Effector memory CD4-positive, alpha-beta T cell (primary cell): Measurements from ENCODE around the gene AKAP5.

Experiments
- DNase-seq, 3 donors: peaks; one replicate each; pipeline ENCODE4 v3.0.0-alpha.2; 2020
- H3K27ac ChIP-seq: 2 replicates; pipeline ENCODE4 v1.7.0; 2013; ENCODE audit warnings: mild to moderate bottlenecking, low read length, moderate library complexity; ENCODE audit not compliant: insufficient read depth, poor library complexity, severe bottlenecking
- H3K27me3 ChIP-seq: replicated peaks from 2 replicates; pipeline ENCODE4 v1.7.0; 2013; ENCODE audit warnings: mild to moderate bottlenecking, low read length; ENCODE audit not compliant: insufficient read depth, control insufficient read depth, poor library complexity, severe bottlenecking
- H3K36me3 ChIP-seq: 2 replicates; pipeline ENCODE4 v1.7.0; 2013; ENCODE audit warnings: mild to moderate bottlenecking, low read length, moderate library complexity; ENCODE audit not compliant: control insufficient read depth, insufficient read depth
- H3K4me1 ChIP-seq: 2 replicates; pipeline ENCODE4 v1.7.0; 2013; ENCODE audit warnings: low read length, mild to moderate bottlenecking; ENCODE audit not compliant: control insufficient read depth, insufficient read depth, poor library complexity, severe bottlenecking
- H3K4me3 ChIP-seq: 2 replicates; pipeline ENCODE4 v1.7.0; 2013; ENCODE audit warnings: low read length, low read depth, mild to moderate bottlenecking; ENCODE audit not compliant: insufficient read depth, poor library complexity, severe bottlenecking
- H3K9me3 ChIP-seq: 2 replicates; pipeline ENCODE4 v1.7.0; 2013; ENCODE audit warnings: mild to moderate bottlenecking, low read length, moderate library complexity; ENCODE audit not compliant: control insufficient read depth

The AKAP5 gene

DNA sequence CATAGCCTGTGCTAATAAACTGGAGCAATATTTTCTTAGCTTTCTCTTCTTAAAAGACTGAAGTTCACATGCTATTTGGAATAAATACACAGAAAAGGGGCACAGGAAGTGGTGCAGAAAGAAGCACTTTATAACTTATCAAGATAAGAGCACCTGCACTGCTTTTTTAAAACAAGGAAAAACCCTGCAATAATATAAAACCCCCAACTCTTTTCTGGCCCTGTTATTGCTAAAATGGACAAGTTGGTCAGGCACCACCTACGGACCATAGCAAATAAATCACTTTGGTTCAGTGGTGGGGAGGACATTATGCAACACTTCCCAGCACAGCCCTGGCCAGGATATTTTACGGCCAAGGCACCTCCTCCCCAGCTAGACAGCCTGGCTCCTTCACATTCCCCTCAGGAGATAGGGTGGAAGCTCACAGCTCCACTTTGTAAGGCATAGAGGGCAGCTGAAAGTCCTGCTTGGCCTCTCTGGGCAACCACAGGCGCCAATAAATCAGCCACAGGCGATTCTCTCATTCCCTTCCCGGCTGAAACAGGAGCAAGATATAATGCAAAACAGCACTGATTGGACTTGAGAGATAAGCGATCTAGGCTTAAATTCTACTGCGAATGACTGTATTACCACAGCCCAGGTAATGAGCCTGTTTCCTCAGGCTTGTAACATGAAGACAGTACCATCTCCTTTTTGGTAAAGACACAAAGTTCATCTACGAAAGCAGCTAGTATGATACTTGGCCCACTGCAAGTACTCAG, 36.3 kb downstream of the AKAP5 start:
- Histone ChIP-seq H3K4me1 (peaks cover 42% of the 10 kb centered on the region), H3K9me3 (no peaks in the 10 kb centered on the region), H3K27me3 (no peaks in the 10 kb centered on the region), H3K4me3 (peak overlapping the region; percentile 79), H3K27ac (peak overlapping the region; percentile 100), H3K36me3 (no peaks in the 10 kb centered on the region)
- no peak for DNase-seq

DNA sequence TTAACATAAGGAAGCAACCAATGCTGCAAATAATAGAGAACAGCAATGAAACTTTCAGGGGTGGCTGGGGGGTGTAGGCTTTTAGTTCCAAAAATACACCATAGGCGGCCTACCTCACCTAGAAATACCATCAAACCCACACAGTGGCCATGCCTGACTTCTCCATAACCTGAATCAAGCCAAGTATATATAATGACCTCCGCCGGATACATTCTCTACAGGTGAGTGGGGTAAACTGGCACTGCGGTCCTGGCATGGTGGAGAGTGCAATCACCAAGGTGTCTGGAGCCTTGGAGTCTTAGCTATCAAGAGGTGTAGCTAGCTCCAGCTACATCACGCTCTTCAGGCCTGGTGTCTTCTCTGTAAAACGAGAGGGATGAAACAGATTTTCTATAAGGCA, 37.2 kb downstream of the AKAP5 start:
- Histone ChIP-seq H3K4me3 (peak overlapping the region; percentile 79), H3K36me3 (no peaks in the 10 kb centered on the region), H3K27me3 (no peaks in the 10 kb centered on the region), H3K27ac (peak overlapping the region; percentile 100), H3K9me3 (no peaks in the 10 kb centered on the region), H3K4me1 (peaks cover 42% of the 10 kb centered on the region)
- peak in 1 of 3 donors; percentile 2 for DNase-seq

DNA sequence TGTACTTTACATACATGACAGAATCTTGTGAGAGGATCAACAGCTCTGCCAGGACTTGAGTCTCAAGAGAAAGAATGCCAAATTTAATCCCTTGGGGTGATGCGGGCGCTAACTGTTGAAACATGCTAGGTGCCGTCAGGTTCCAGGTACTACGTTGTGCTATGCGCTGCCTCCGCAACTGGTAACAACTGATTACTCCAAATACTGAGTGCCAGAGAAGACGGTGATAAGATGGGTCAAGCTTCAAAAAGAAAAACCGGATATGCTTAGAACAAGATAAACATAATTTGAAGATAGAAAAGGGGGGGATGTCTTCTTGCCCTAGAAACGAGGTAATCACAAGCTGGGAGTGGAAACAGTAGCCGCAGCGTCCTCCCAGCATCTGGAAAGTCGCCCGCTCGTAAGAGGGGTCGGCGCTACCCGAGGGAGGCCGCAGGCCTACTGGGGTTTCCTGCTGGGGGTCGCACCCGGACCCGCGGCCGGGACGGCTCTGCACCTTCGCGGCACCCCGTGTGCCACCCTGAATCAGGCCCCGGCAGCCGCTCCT, 37.7 kb downstream of the AKAP5 start:
- peaks cover 44% of the 10 kb centered on the region for H3K4me1 ChIP-seq

DNA sequence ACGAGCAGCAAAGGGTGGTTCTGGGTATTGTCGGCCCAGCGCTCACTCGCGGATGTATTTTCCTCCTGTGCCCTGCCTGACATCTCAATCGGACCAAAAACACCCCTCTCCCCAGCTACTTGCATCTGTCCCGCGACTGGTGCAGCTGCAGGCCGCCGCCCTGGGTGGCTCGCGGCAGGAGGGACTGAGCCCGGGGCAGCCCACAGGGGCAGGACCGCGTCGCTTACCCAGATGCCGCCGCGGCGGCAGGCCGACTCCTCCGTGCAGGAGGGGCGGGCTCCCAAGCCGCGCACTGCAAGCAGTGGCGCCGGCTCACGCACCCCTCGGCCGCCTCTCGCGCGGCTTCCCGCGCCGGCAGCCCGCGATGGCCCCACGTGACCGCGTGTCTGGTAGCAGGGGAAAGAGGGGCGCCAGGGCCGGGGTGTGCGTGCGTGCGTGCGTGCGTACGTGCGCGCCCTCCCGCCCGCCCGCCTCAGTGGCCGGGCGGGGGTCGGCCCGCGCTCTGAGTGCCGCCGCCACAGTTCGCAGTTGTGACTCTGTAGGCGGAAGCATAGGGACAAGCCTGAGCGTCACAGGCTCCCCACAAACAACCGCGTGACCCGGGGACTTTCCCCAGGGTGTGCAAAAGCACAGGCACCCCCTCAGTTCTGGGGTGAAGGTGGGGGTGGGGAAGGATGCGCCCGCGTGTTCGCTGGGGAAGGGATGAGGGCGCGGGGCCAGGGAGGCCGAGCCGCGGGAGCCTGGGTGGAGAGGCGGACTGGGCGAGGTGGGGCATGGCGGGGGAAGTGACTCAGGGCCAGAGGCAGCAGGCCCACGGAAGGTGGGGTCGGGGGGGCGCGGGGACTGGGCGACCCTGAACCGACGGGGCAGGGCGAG, 38.4 kb downstream of the AKAP5 start, which contains the start of gene ZBTB25:
ZBTB25 (minus strand) TSS at position 405 of the 876 bp plus-strand sequence. CDS start 13,305 bp downstream, outside the sequence.
- no peaks in the 10 kb centered on the region for H3K9me3 ChIP-seq
- no peaks in the 10 kb centered on the region for H3K36me3 ChIP-seq
- H3K4me3 ChIP-seq, result peak within 1 kb of the TSS; percentile 79
- peak within 1 kb of the TSS; percentile 100 for H3K27ac ChIP-seq
- DNase-seq, result peak; percentile 99
- H3K4me1 ChIP-seq, result peaks cover 47% of the 10 kb centered on the region
- H3K27me3 ChIP-seq, result no peaks in the 10 kb centered on the region

More for the DNA sequence above, 37.7 kb downstream of the AKAP5 start:
- Histone ChIP-seq H3K9me3 (no peaks in the 10 kb centered on the region), H3K36me3 (no peaks in the 10 kb centered on the region), H3K27me3 (no peaks in the 10 kb centered on the region), H3K4me3 (peak overlapping the region; percentile 79), H3K27ac (peak overlapping the region; percentile 100)
- DNase-seq, result peak in 1 of 3 donors; percentile 2

DNA sequence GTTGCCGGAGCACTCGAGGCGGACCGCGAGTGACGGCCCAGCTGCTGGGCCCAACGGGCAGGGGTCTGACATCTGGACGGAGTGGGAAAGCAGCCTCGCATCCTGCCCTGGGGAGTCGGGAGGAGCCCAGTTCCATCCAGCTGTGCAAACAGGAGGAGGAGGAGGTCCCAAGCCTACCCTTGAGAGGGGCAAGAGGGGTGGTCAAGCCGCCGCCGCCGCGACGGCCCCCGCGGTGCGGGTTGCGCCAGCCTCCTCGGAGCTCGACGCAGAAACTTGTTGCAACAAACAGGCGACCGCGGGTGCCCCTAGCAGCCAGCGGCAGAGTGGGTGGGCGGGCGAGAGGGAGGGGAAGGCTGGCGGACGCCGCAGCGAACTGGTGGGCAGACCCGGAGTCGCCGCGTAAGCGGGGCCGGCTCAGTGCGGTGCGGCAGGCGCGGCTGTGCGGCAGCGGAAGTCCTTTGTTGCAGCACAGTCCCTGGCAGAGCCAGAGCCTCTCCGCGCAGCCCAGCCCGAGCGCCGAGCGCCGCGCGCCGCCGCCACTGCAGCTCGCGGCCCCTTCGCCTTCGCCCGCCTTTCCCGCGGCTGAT, 39.1 kb downstream of the AKAP5 start, which contains the start of gene ZBTB1:
ZBTB1 (plus strand) TSS at position 461 of the 587 bp plus-strand sequence. CDS start 16,735 bp downstream, outside the sequence.
- H3K9me3 ChIP-seq, result no peaks in the 10 kb centered on the region
- peaks cover 47% of the 10 kb centered on the region for H3K4me1 ChIP-seq
- H3K36me3 ChIP-seq, result no peaks in the 10 kb centered on the region
- peak; percentile 76 to 82 (median 77) for DNase-seq
- peak within 1 kb of the TSS; percentile 79 for H3K4me3 ChIP-seq
- peak within 1 kb of the TSS; percentile 100 for H3K27ac ChIP-seq
- no peaks in the 10 kb centered on the region for H3K27me3 ChIP-seq

DNA sequence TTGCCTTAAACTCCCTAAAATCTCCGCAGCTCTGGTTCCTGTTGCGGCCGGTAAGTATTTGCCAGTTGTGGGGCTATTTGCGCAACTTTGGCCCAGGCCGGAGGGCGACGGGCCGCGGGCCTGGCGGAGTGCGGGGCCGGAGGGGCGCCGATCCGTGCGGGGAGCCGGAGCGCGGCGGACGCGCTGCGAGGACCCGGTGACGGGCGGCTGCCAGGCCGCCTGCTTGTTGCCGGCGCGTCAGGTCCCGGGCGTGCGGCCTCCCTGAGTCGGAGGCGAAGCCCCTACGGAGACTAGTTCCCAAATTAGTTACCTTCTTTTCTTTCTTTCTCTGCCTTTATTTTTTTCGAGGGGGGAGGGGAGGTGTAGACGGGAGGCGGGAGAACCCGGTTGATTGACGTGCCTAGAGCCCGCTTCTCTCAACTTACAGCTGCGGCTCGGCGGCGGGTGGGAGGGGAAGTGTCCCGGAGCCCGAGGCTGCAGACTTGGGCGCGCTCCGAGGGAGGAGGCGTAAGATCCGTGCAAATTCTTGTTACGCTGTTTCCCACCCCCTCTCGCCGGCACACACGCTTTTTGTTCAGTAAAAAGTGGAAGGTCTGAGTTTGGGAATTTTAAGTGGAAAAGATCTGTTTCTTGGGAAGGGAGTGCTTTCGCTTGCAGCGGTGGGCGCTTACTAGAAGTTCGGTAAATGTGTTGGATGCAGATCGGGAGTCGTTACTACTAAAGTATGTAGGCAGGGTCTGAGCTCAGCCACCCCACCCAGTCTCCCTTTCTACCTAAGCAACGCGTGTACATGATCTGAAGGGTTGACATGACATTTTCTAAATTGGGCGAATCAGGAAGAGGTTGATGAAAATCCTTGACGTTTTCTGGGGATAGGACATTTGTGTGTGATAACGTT, 39.8 kb downstream of the AKAP5 start:
- Histone ChIP-seq H3K36me3 (no peaks in the 10 kb centered on the region), H3K27ac (peak overlapping the region; percentile 100), H3K4me3 (peak overlapping the region; percentile 69), H3K4me1 (peaks cover 42% of the 10 kb centered on the region), H3K27me3 (no peaks in the 10 kb centered on the region), H3K9me3 (no peaks in the 10 kb centered on the region)
- peak; percentile 71 to 79 (median 74) for DNase-seq

DNA sequence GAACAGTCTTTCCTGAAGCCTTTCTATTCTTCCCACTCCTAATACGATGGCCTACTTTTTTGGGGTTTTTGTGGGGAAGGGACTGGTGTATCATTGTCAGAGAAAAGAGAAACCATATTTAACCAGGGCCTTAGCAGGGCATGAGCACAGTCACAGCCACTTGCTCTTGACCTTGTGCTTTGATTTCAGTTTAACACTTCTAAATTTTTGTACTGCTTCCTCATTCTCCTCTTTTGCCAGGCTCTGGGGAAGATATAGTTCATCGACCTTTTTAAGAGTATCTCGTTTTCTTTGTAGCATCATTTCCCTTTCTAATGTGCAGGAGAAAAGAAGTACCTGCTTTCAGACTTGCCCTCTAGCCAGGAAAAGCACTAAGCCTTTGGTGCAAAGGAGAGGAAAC, 41.4 kb downstream of the AKAP5 start:
- peak overlapping the region; percentile 100 for H3K27ac ChIP-seq
- no peaks in the 10 kb centered on the region for H3K36me3 ChIP-seq
- no peaks in the 10 kb centered on the region for H3K9me3 ChIP-seq
- peaks cover 48% of the 10 kb centered on the region for H3K4me1 ChIP-seq
- no peaks in the 10 kb centered on the region for H3K27me3 ChIP-seq
- no peak for DNase-seq
- peak overlapping the region; percentile 69 for H3K4me3 ChIP-seq

DNA sequence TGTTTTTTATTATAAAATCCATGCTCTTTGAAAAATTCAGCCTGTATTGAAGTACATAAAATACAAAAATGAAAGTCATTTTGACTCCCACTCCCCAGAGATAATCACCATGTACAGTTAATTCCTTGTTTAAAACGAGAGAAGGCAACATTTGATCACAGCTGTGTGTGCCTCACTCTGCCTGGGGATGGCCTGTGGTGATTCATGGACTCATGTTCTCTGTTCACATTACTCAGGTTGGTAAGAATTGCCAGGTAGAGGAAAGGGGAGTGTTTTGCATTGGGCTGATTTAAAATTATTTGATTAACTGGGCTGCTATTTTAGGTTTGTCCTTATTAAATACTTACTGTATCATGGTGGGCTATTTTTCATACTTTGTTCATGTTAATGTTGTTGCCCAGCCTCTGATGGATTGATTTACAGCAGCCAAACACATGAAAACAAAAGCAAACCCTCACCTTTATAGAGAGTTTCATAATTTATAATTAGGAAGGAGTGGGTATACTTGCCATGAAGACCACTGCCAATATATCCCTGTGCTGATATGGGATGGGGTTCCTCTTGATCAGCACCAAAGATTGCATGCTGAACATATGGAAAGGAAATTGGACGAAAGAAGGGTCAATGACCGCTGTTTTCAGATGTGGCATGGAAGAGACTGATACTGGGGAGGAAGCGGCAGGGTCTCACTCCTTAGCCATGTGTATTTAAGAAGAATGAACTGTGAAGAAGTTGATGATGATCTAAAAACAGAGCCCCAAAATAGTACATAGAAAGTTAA, 42.3 kb downstream of the AKAP5 start:
- peak overlapping the region; percentile 69 for H3K4me3 ChIP-seq
- peaks cover 45% of the 10 kb centered on the region for H3K4me1 ChIP-seq
- peak in 1 of 3 donors; percentile 8 for DNase-seq

More for the DNA sequence above, 42.3 kb downstream of the AKAP5 start:
- Histone ChIP-seq H3K27ac (peak overlapping the region; percentile 45), H3K36me3 (peaks cover 4% of the 10 kb centered on the region), H3K9me3 (no peaks in the 10 kb centered on the region), H3K27me3 (no peaks in the 10 kb centered on the region)
